AG10803 (cell line): ENCODE data around the gene KRTAP3-1.
A peak's percentile ranks its signal among the peaks of the same experiment; 100 is the strongest.
"Not testable (repeated sequence)": the region's sequence is repeated elsewhere in the genome, so short reads cannot be mapped to it uniquely, and the experiment has no call there.

Experiments
- DNase-seq: peaks from one replicate; pipeline ENCODE4 v3.0.0; 2010; ENCODE audit warnings: low read depth
- H3K4me3 ChIP-seq: 2 replicates; pipeline ENCODE4 v1.5.1; 2011; ENCODE audit warnings: mild to moderate bottlenecking, low read length, control low read depth
- TF ChIP-seq, protein P1 (sequence below): conservative IDR thresholded peaks from 2 replicates; pipeline ENCODE4 v1.5.1; 2011; ENCODE audit warnings: mild to moderate bottlenecking, low read length, control low read depth, inconsistent platforms

The KRTAP3-1 gene

DNA sequence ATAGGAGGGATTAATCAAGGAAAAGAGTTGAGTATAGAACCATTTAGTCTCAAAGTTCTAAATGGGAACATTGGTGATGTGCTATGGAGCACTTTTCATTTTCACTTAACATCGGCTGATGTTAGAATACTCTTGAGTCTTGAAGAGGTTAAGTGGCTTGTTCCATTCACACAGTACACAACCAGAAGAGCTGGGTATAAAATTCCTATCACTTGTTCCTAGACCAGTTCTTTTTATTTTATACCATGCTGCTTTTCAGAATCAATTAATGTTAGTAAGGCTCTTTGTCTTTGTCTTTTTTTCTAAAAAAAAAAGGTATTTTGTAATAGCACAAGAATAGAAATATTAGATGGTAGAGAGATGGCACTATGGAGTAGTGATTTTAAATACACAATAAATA, 34.0 kb upstream of the KRTAP3-1 start:
- TF ChIP-seq, protein P1, sequence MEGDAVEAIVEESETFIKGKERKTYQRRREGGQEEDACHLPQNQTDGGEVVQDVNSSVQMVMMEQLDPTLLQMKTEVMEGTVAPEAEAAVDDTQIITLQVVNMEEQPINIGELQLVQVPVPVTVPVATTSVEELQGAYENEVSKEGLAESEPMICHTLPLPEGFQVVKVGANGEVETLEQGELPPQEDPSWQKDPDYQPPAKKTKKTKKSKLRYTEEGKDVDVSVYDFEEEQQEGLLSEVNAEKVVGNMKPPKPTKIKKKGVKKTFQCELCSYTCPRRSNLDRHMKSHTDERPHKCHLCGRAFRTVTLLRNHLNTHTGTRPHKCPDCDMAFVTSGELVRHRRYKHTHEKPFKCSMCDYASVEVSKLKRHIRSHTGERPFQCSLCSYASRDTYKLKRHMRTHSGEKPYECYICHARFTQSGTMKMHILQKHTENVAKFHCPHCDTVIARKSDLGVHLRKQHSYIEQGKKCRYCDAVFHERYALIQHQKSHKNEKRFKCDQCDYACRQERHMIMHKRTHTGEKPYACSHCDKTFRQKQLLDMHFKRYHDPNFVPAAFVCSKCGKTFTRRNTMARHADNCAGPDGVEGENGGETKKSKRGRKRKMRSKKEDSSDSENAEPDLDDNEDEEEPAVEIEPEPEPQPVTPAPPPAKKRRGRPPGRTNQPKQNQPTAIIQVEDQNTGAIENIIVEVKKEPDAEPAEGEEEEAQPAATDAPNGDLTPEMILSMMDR = no peak
- no peak for DNase-seq
- H3K4me3 ChIP-seq = no peak overlapping the region

DNA sequence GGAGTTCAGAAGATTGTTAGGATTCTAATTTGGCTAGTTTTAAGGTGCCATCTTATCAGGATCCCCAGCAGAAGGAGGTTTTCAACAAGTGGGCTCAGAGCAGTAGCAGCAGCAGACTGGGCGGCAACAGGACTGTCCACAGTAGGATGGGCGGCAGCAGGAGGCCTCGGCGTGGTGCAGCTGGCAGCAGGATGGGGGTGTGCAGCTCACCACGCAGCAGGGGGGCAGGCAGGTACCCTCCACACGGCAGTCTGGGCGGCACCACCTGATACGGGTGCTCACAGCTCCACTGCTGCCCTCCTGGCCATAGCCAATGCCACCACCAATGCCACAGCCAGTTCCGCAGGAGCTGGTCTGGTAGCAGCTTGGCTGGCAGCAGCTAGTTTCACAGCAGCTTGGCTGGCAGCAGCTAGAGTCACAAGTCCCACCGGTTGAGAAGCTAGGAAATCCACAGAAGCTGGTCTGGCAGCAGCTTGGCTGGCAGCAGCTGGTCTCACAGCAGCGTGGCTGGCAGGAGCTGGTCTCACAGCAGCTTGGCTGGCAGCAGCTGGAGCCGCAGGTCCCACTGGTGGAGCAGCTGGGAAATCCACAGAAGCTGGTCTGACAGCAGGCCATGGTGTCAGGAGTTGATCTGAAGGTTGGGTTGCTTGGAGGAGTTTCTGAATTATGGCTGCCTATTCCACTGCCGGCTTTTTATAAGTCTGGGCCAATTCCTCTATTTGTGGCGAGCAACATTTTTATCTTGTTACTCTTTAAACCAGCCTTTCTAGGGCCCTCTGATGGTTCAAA, 32.0 kb upstream of the KRTAP3-1 start, which contains the start of gene KRTAP1-1:
KRTAP1-1 (minus strand) TSS at position 668 of the 789 bp plus-strand sequence; CDS start at position 615, 53 bp downstream.
- TF ChIP-seq, protein P1 = peak; percentile 36
- peak; percentile 65 for DNase-seq

DNA sequence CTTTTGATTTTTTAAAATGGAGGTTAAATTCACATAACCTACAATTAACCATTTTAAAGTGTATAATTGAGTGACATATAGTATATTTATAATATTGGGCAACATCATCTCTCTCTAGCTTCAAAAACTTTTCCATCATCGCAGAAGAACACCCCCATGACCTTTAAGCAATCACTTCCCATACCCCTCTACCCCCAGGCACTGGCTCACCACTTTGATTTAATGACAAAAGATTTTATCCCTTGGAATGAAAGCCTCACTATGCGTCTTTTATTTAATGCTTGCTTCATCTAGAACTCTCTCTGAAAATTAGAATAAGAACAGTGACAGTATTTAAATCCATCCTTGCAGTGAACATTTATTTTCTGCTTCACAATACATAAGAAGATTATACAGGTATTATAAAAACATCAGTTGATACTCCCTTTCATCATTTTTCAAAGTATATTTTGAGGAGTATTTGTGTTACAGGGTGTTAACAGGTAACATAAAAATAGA, 29.0 kb upstream of the KRTAP3-1 start:
- DNase-seq = no peak
- TF ChIP-seq, protein P1 = no peak
- H3K4me3 ChIP-seq = no peak overlapping the region

More for the DNA sequence above, 32.0 kb upstream of the KRTAP3-1 start, which contains the start of gene KRTAP1-1:
- H3K4me3 ChIP-seq = not testable (repeated sequence)

DNA sequence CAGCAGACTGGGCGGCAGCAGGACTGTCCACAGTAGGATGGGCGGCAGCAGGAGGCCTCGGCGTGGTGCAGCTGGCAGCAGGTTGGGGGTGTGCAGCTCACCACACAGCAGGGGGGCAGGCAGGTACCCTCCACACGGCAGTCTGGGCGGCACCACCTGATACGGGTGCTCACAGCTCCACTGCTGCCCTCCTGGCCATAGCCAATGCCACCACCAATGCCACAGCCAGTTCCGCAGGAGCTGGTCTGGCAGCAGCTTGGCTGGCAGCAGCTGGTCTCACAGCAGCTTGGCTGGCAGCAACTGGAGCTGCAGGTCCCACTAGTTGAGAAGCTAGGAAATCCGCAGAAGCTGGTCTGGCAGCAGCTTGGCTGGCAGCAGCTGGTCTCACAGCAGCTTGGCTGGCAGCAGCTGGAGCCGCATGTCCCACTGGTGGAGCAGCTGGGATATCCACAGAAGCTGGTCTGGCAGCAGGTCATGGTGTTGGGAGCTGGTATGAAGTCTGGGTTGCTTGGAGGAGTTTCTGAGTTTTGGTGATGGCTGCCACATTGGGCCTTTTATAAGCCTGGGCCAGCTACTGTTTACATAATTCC, 25.5 kb upstream of the KRTAP3-1 start, which contains the start of gene KRTAP1-3:
KRTAP1-3 (minus strand) TSS at position 529 of the 590 bp plus-strand sequence; CDS start at position 476, 53 bp downstream.
- not testable (repeated sequence) for H3K4me3 ChIP-seq, DNase-seq

DNA sequence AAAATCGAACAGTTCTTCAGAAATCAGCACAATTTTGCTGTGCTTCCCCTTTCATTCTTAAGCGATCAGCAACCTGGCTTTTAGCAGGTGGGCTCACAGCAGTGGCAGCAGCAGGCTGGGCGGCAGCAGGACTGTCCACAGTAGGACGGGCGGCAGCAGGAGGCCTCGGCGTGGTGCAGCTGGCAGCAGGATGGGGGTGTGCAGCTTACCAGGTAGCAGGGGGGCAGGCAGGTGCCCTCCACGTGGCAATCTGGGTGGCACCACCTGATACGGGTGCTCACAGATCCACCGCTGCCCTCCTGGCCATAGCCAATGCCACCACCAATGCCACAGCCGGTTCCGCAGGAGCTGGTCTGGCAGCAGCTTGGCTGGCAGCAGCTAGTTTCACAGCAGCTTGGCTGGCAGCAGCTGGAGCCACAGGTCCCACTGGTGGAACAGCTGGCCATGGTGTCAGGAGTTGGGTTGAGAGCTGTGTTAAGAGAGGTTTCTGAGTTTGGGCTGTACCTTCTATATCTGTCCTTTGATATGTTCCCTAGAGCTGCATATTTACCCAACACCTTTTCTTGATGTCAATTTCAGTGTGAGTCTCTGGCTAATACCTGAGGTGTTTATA, 20.8 kb upstream of the KRTAP3-1 start, which contains the start of gene KRTAP1-4:
KRTAP1-4 (minus strand) TSS at position 563 of the 613 bp plus-strand sequence; CDS start at position 446, 117 bp downstream.
- no peak for DNase-seq
- TF ChIP-seq, protein P1 = no peak
- H3K4me3 ChIP-seq = no peak within 1 kb of the TSS

DNA sequence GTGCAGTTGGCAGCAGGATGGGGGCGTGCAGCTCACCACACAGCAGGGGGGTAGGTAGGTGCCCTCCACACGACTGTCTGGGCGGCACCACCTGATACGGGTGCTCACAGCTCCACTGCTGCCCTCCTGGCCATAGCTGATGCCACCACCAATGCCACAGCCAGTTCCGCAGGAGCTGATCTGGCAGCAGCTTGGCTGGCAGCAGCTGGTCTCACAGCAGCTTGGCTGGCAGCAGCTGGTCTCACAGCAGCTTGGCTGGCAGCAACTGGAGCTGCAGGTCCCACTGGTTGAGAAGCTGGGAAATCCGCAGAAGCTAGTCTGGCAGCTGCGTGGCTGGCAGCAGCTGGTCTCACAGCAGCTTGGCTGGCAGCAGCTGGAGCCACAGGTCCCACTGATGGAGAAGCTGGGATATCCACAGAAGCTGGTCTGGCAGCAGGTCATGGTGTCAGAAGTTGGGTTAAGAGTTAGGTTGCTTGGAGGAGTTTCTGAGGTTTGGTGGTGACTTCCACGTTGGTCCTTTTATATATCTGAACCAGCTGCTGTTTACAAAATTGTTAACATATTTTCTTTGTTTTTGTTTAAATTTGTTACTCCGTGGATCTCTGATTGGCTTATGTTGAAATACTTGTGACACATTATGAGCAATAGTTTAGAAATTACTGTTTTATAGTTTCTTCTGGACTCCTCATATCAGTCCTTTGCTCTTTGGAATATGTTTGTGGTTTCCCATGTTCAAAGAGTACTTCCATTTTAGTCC, 18.0 kb upstream of the KRTAP3-1 start, which contains the start of gene KRTAP1-5:
KRTAP1-5 (minus strand) TSS at position 494 of the 757 bp plus-strand sequence; CDS start at position 441, 53 bp downstream.
- DNase-seq = peak; percentile 95
- no peak within 1 kb of the TSS for H3K4me3 ChIP-seq
- TF ChIP-seq, protein P1 = no peak
